ENCODE data around the gene UBE2I.

UBE2I gene

GRCh38 chr16:1342526-1343427 is 33.3 kb downstream of the UBE2I start:
- Histone ChIP-seq H3K4me3 (replicated peaks; ENCODE audit: insufficient read depth, low read length) (peak overlapping the region; percentile 1; the same call in 1 of the 2 replicates), H3K27me3 (ENCODE audit: insufficient read depth, poor library complexity, severe bottlenecking) (peaks cover 12% of the 10 kb centered on the region), H3K27ac (replicated peaks) (no peak overlapping the region)
- TF ChIP-seq REST (IDR thresholded peaks at IDR 0.05; ENCODE audit: insufficient replicate concordance, low read depth) (no peak), GABPA (IDR thresholded peaks at IDR 0.05; ENCODE audit: low read depth) (no peak), CTCF (IDR thresholded peaks at IDR 0.05; ENCODE audit: insufficient read depth, low read length) (no peak), SPI1 (IDR thresholded peaks at IDR 0.05; ENCODE audit: borderline replicate concordance, low read depth) (peak; percentile 46; the same call in 1 of the 2 replicates), POLR2AphosphoS5 (IDR thresholded peaks at IDR 0.05; ENCODE audit: low read depth) (0 out of 2 replicates have a peak, but pooled peaks have one; percentile 20)
- peak; percentile 95 to 98 for DNase-seq (ENCODE audit: low read depth in 1 of 2, low spot score in 1 of 2)

- DNase-seq (ENCODE audit: low read depth in 1 of 2, low spot score in 1 of 2), result no peak
- no peak overlapping the region for H3K4me3 ChIP-seq (replicated peaks; ENCODE audit: insufficient read depth, low read length)
- H3K27me3 ChIP-seq (ENCODE audit: insufficient read depth, poor library complexity, severe bottlenecking), result peaks cover 9% of the 10 kb centered on the region
- no peak overlapping the region for H3K27ac ChIP-seq (replicated peaks)
- TF ChIP-seq CTCF (IDR thresholded peaks at IDR 0.05; ENCODE audit: insufficient read depth, low read length), result no peak
- no peak for TF ChIP-seq GABPA (IDR thresholded peaks at IDR 0.05; ENCODE audit: low read depth)
- TF ChIP-seq POLR2AphosphoS5 (IDR thresholded peaks at IDR 0.05; ENCODE audit: low read depth), result no peak
- no peak for TF ChIP-seq REST (IDR thresholded peaks at IDR 0.05; ENCODE audit: insufficient replicate concordance, low read depth)
These were observed 34.2 kb downstream of the UBE2I start for GRCh38 chr16:1343428-1344242.

GRCh38 chr16:1344499-1344898 is 35.1 kb downstream of the UBE2I start:
- Histone ChIP-seq H3K27ac (replicated peaks) (no peak overlapping the region), H3K27me3 (ENCODE audit: insufficient read depth, poor library complexity, severe bottlenecking) (peaks cover 4% of the 10 kb centered on the region), H3K4me3 (replicated peaks; ENCODE audit: insufficient read depth, low read length) (no peak overlapping the region)
- TF ChIP-seq CTCF (IDR thresholded peaks at IDR 0.05; ENCODE audit: insufficient read depth, low read length), result no peak
- TF ChIP-seq GABPA (IDR thresholded peaks at IDR 0.05; ENCODE audit: low read depth), result no peak
- TF ChIP-seq SPI1 (IDR thresholded peaks at IDR 0.05; ENCODE audit: borderline replicate concordance, low read depth), result no peak
- no peak for TF ChIP-seq POLR2AphosphoS5 (IDR thresholded peaks at IDR 0.05; ENCODE audit: low read depth)
- no peak for TF ChIP-seq REST (IDR thresholded peaks at IDR 0.05; ENCODE audit: insufficient replicate concordance, low read depth)
- DNase-seq (ENCODE audit: low read depth in 1 of 2, low spot score in 1 of 2), result no peak
